Smooth muscle cell (in vitro differentiated cells): Measurements from ENCODE around the gene DHX16. TPM values are rescaled to one million over a fixed set of nuclear protein-coding genes. Genes with fewer than 3 reads are reported as not detected.

Experiments used
- DNase-seq: peaks from one replicate; lab custom pipeline; 2025; ENCODE audit not compliant: unreplicated experiment; lab: John Stamatoyannopoulos, UW
- H2AFZ ChIP-seq: fragments of 200-600 bp; sonication (generic); 2 replicates; pipeline ENCODE4 v1.6.0; 2016; ENCODE audit warnings: antibody characterized with exemption, low read depth, mild to moderate bottlenecking
- H3F3A ChIP-seq: fragments of 200-600 bp; sonication (generic); 2 replicates; pipeline ENCODE4 v1.6.0; 2017; ENCODE audit warnings: antibody characterized with exemption, low read depth
- H3K27ac ChIP-seq: fragments of 200-600 bp; sonication (generic); 2 replicates; pipeline ENCODE4 v1.5.1; 2016; ENCODE audit warnings: low read depth, mild to moderate bottlenecking
- H3K27me3 ChIP-seq: fragments of 200-600 bp; sonication (generic); 2 replicates; pipeline ENCODE4 v1.6.1; 2016; ENCODE audit warnings: low read depth, mild to moderate bottlenecking
- H3K36me3 ChIP-seq: fragments of 200-600 bp; sonication (generic); 2 replicates; pipeline ENCODE4 v1.5.1; 2016; ENCODE audit warnings: low read depth
- H3K4me1 ChIP-seq: fragments of 200-600 bp; sonication (generic); 2 replicates; pipeline ENCODE4 v1.5.1; 2016; ENCODE audit warnings: low read depth
- H3K4me2 ChIP-seq: fragments of 200-600 bp; sonication (generic); 2 replicates; pipeline ENCODE4 v1.6.0; 2016; ENCODE audit warnings: mild to moderate bottlenecking
- H3K4me3 ChIP-seq: fragments of 200-600 bp; sonication (generic); 2 replicates; pipeline ENCODE4 v1.5.1; 2016; ENCODE audit warnings: mild to moderate bottlenecking
- H3K79me2 ChIP-seq: fragments of 200-600 bp; sonication (generic); 2 replicates; pipeline ENCODE4 v1.6.0; 2016; ENCODE audit warnings: low read depth, mild to moderate bottlenecking
- H3K9ac ChIP-seq: fragments of 200-600 bp; sonication (generic); 2 replicates; pipeline ENCODE4 v1.6.0; 2016; ENCODE audit warnings: low read depth
- H3K9me3 ChIP-seq: fragments of 200-600 bp; sonication (generic); replicated peaks from 2 replicates; pipeline ENCODE4 v1.5.1; 2016; ENCODE audit warnings: low read depth
- H4K20me1 ChIP-seq: fragments of 200-600 bp; sonication (generic); 2 replicates; pipeline ENCODE4 v1.6.0; 2016; ENCODE audit warnings: low read depth
- WGBS: methylation state at CpG from one replicate; pipeline ENCODE4 v1.1.7; 2016; ENCODE audit warnings: low lambda C conversion rate; 5-methylcytosine and 5-hydroxymethylcytosine counted together
- polyA plus RNA-seq: library from polyadenylated mRNA; unstranded; fragments of >200 nt; fragmentation: Nextera tagmentation; extraction: Ambion mirVana; gene quantifications from 2 replicates; pipeline ENCODE4 v1.2.1, GENCODE V29; 2016
- total RNA-seq: library from RNA; depleted of rRNA; stranded (reverse); fragments of >200 nt; gene quantifications from 2 replicates; pipeline ENCODE4 v1.2.3, GENCODE V29; 2014
- TF ChIP-seq, protein P1 (sequence below): fragments of 200-600 bp; sonication (generic); IDR thresholded peaks from 2 replicates; pipeline ENCODE4 v1.5.1; 2017; ENCODE audit warnings: borderline replicate concordance, mild to moderate bottlenecking, antibody characterized with exemption; ENCODE audit not compliant: insufficient read depth, poor library complexity, severe bottlenecking

DHX16 gene
- total and polyA plus RNA-seq, 2 experiments from 2014 or later: 12.4 to 23.5 TPM

GRCh38 chr6:30683183-30683979 is 10.6 kb upstream of the DHX16 start:
- Histone ChIP-seq H3K9me3 (no peaks in the 10 kb centered on the region), H3K4me2 (peak overlapping the region; percentile 93), H3K4me1 (peaks cover 58% of the 10 kb centered on the region), H2AFZ (no peak overlapping the region), H4K20me1 (peaks cover 75% of the 10 kb centered on the region), H3K36me3 (no peaks in the 10 kb centered on the region), H3K4me3 (peak overlapping the region; percentile 78), H3K9ac (peak overlapping the region; percentile 91), H3K27ac (peak overlapping the region; percentile 92), H3K27me3 (no peaks in the 10 kb centered on the region), H3F3A (peaks cover 41% of the 10 kb centered on the region), H3K79me2 (peaks cover 97% of the 10 kb centered on the region)
- no peak for DNase-seq
- TF ChIP-seq, protein P1, sequence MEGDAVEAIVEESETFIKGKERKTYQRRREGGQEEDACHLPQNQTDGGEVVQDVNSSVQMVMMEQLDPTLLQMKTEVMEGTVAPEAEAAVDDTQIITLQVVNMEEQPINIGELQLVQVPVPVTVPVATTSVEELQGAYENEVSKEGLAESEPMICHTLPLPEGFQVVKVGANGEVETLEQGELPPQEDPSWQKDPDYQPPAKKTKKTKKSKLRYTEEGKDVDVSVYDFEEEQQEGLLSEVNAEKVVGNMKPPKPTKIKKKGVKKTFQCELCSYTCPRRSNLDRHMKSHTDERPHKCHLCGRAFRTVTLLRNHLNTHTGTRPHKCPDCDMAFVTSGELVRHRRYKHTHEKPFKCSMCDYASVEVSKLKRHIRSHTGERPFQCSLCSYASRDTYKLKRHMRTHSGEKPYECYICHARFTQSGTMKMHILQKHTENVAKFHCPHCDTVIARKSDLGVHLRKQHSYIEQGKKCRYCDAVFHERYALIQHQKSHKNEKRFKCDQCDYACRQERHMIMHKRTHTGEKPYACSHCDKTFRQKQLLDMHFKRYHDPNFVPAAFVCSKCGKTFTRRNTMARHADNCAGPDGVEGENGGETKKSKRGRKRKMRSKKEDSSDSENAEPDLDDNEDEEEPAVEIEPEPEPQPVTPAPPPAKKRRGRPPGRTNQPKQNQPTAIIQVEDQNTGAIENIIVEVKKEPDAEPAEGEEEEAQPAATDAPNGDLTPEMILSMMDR: no peak
- 32% methylated on average over 6 of the region's 7 CpGs for WGBS

DNA sequence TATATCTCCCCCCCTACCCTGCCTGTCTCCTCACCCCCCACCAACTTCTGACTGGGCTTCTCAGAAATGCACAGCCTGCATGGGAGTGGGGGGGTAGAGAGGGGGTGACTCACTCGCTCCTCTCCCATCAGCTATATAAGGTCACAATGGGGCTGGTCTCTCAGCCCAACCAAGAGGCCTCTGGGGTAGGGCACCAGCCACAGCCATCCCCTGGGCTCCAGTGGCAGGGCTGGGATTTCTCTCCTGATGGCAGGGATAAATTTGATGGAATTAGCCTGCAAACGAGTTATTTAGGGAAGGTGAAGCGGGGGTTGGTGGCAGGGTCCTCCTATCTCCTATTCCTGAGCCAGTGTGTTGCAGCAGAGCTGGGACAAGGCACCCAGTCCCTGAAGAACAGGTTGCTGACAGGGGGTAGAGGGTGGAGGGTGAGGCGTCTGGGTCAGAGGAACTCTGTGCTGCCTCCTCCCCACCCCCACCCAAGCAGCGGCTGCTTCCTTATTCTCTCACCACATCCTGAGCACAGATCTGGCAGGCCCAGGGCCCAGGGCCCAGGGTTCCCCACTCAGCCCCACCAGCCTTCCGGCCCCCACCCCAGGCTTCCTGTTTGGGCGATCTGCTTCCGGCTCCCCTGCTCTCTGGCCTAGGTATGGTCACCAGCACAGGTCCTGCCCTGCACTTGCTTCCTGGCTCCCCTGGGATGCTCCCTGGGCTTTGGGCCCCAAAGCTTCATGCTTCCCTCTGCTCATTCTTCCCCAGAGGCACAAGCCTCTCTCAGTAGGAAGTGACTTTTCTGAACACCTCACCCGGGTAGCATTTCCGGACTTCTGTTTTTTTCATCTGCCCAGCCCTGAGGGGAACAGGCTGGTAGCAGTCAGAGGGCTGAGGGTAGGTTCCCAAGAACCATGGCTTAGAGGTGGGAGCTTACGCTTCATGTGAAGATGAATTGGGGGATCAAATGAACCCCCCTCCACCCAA is 9.6 kb upstream of the DHX16 start:
- H3K27ac ChIP-seq: peak overlapping the region; percentile 92
- no peaks in the 10 kb centered on the region for H3K27me3 ChIP-seq
- DNase-seq: peak; percentile 58
- H3F3A ChIP-seq: peaks cover 41% of the 10 kb centered on the region
- H4K20me1 ChIP-seq: peaks cover 84% of the 10 kb centered on the region
- TF ChIP-seq, protein P1: no peak
- no peaks in the 10 kb centered on the region for H3K36me3 ChIP-seq
- H3K4me1 ChIP-seq: peaks cover 51% of the 10 kb centered on the region
- peak overlapping the region; percentile 78 for H3K4me3 ChIP-seq
- H3K9me3 ChIP-seq: no peaks in the 10 kb centered on the region
- H3K9ac ChIP-seq: peak overlapping the region; percentile 91
- H3K4me2 ChIP-seq: peak overlapping the region; percentile 93
- WGBS: 9% methylated on average over 11 of the region's 11 CpGs
- H3K79me2 ChIP-seq: peaks cover 93% of the 10 kb centered on the region
- H2AFZ ChIP-seq: no peak overlapping the region

GRCh38 chr6:30681766-30682142 is 8.9 kb upstream of the DHX16 start:
- H2AFZ ChIP-seq: no peak overlapping the region
- no peak for DNase-seq
- H3K4me3 ChIP-seq: peak overlapping the region; percentile 78
- TF ChIP-seq, protein P1: no peak
- H3K9ac ChIP-seq: peak overlapping the region; percentile 57
- H3K27me3 ChIP-seq: no peaks in the 10 kb centered on the region
- 48% methylated on average over 4 of the region's 4 CpGs for WGBS
- H3K4me2 ChIP-seq: peak overlapping the region; percentile 93
- peaks cover 90% of the 10 kb centered on the region for H4K20me1 ChIP-seq
- no peaks in the 10 kb centered on the region for H3K36me3 ChIP-seq
- H3F3A ChIP-seq: peaks cover 44% of the 10 kb centered on the region
- no peaks in the 10 kb centered on the region for H3K9me3 ChIP-seq
- H3K79me2 ChIP-seq: peaks cover 87% of the 10 kb centered on the region
- peaks cover 51% of the 10 kb centered on the region for H3K4me1 ChIP-seq
- peak overlapping the region; percentile 92 for H3K27ac ChIP-seq
